Pulmonary artery endothelial cell (primary cell): Measurements from ENCODE around the gene GRIK4. TPM values are rescaled to one million over a fixed set of nuclear protein-coding genes. Genes with fewer than 3 reads are reported as not detected.

Experiments used
- DNase-seq: peaks from one replicate; pipeline ENCODE4 v3.0.0-alpha.2; 2011; ENCODE audit warnings: low read depth, low spot score
- total RNA-seq: library from RNA; depleted of rRNA; stranded (reverse); fragments of >200 nt; gene quantifications from 2 replicates; pipeline ENCODE4 v1.2.3, GENCODE V29; 2014

GRIK4 gene
- total RNA-seq, 1 donor from 2014 or later, result 0.07 TPM

- DNase-seq, result no peak
Observed at GRCh38 chr11:120633616-120634393, 122.3 kb downstream of the GRIK4 start.

GRCh38 chr11:120634706-120635105 is 123.2 kb downstream of the GRIK4 start:
- DNase-seq, result no peak

- DNase-seq, result no peak
Observed at GRCh38 chr11:120635136-120635810, 123.7 kb downstream of the GRIK4 start.

GRCh38 chr11:120637131-120637530 is 125.6 kb downstream of the GRIK4 start:
- DNase-seq, result no peak

- DNase-seq, result no peak
Observed at GRCh38 chr11:120642196-120642894, 130.8 kb downstream of the GRIK4 start.

GRCh38 chr11:120643284-120643683 is 131.7 kb downstream of the GRIK4 start:
- DNase-seq, result no peak

DNA sequence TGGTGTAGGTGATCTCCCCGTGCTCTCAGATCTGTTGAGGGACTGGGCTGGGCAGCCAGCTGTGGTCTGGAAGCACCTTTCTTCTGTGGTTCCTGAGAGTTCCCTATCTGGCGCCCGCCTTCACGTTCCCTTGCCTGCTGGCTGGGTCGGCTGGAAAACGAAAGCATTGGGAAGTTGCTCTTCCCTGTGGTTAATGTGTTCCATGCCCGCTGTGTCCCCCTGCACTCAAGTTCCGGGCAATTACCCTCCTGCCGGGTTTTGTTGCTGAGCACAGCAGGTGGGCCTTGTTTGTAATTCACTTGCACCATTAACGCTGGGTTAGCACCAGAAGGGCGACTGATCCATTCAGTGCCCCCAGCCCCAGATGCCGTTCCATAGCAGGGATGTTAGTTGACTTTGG is 134.1 kb downstream of the GRIK4 start:
- DNase-seq, result no peak

GRCh38 chr11:120646206-120646605 is 134.7 kb downstream of the GRIK4 start:
- no peak for DNase-seq

DNA sequence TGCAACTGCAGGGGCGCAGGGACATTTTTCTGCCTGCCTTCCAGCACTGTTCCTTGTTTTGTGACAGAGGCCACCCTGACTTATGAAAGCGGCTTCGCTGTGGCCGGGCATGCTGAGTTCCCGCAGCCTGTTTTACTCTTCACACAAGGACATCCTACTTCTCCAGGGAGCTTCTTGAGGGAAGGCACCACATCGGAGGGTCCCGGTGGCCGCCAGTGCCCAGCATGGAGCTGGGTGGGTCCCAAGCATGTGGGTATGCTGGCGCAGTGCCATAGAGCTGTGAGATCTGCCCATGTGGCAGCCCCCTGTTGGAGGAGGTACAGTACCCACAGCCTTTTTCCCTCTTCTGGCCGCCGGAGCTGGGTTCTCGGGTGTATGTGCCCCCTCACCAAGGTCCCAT is 136.1 kb downstream of the GRIK4 start:
- DNase-seq, result no peak

DNA sequence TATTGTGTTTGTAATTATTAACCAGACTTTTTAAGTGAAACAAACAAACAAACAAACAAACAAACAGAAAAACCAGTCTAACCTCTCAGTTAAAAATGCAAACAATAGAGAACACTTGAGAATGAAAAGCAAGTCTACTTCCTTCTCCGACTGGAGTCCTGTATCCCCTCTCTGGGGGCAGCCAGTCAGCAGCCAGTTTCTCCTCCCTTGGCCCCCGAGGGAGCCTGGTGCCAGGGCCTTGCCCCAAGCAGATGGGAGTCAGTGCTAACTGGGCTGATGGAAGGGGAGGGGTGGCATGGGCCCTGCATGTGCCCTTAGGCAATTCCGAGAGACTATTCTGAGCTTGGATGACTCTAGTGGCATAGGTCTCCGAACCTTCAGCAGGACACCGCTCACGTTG is 137.2 kb downstream of the GRIK4 start:
- no peak for DNase-seq

- DNase-seq, result no peak
Observed at GRCh38 chr11:120649316-120649715, 137.8 kb downstream of the GRIK4 start.

- no peak for DNase-seq
Observed at GRCh38 chr11:120651396-120651795, 139.8 kb downstream of the GRIK4 start.

DNA sequence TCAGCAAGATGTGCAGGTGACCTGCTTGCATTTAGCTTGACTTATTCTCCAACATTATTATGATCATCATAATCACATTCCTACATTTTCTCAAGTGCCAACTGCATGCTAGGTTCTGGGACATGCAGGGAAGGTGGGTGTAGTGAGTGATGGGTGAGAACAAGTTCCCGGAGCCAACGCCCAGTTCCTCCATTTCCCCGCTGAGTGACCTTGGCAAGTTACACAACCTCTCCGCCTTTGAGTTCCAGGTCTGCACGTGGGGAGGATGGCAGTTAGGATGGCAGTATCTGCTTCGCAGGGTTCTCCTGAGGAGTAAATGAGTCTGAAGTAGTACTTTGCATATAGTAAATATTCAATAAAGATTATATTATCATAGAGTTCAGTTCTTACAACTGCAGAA is 140.3 kb downstream of the GRIK4 start:
- no peak for DNase-seq

- no peak for DNase-seq
Observed at GRCh38 chr11:120652705-120653335, 141.3 kb downstream of the GRIK4 start.

GRCh38 chr11:120655589-120655988 is 144.0 kb downstream of the GRIK4 start:
- no peak for DNase-seq

- no peak for DNase-seq
Observed at GRCh38 chr11:120657306-120658070, 145.9 kb downstream of the GRIK4 start.

DNA sequence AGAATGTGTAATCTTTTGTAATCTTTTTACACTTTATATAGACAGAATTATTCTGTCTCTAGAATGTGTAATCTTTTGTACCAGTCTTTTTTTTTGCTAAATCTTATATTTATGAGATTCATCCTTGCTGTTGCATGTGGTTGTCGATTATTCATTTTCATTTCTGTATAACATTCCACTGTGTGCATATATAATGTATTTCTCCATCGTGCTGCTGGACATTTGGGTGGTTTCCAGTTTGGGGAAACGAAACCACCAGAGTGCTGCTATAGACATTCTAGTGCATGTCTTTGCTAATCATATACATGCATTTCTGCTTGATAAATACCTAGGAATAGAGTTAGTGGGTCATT is 146.5 kb downstream of the GRIK4 start:
- DNase-seq, result no peak

DNA sequence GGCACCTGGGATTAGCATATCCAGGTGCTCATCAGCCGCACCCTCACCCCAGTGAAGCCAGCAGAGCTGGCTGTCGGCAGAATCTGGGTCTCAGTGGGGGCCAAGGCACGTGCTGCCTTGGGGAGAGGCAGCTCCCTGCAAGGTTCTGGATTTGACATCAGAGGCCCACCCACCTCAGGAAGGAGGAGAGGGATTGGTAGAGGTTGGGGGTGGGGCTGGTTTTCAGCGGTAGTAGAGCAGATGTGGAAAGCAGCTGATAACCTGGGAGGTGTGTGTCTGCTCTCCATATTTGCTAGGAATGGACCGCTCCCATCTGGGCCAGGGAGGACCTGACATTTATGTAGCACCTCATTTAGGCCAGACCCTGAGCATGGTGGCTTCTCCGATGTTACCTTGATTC is 147.5 kb downstream of the GRIK4 start:
- no peak for DNase-seq

GRCh38 chr11:120660024-120660565 is 148.5 kb downstream of the GRIK4 start:
- DNase-seq, result no peak

- no peak for DNase-seq
Observed at GRCh38 chr11:120662071-120662676, 150.6 kb downstream of the GRIK4 start.

DNA sequence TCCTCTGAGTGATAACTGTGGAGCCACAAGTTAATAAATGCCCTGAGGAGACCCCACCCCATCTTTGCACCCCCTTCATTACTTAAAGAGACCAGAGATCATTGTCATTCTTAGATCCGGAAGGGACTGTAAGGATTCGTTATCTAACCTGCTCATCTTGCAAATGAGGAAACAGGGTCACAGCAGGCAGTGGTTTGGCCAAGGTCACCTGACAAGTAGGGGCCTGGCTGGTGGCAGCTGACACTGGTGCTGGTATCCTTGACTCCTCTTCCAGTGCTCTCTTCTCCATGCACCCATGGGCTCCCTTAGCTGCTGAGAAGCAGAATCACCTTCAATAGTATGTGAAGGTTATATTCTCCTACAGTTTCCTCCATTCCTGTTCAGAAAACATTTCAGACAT is 151.6 kb downstream of the GRIK4 start:
- no peak for DNase-seq
